ENCODE data around the gene MICAL3.

- TF ChIP-seq POLR2A (IDR thresholded peaks at IDR 0.05) (no peak), CTCF (IDR thresholded peaks at IDR 0.05) (no peak), EP300 (IDR thresholded peaks at IDR 0.05) (no peak)
These were observed 154.9 kb downstream of the MICAL3 start for GRCh38 chr22:17869285-17870096.

Measured in tibial nerve (tissue), 4 donors.